IMR-90 (cell line): Measurements from ENCODE around the gene IDH3A. TPM values are rescaled to one million over a fixed set of nuclear protein-coding genes. Genes with fewer than 3 reads are reported as not detected.

Experiments used
- ATAC-seq: fragments of 200-7000 bp; cut with Tn5 transposase; 2 replicates; pipeline ENCODE4 v1.9.1; 2020; ENCODE audit warnings: low read depth, mild to moderate bottlenecking, moderate library complexity
- BruUV-seq: library from RNA; stranded (reverse); fragments of 400-500 nt; replicated peaks from 2 replicates; lab custom pipeline; 2021; lab: Mats Ljungman, UMichigan
- CTCF ChIA-PET: fragments of 300-600 bp; formaldehyde crosslinking; extraction: SDS; loops from one replicate; lab custom pipeline; 2021; ENCODE audit warnings: antibody characterized with exemption; lab: Yijun Ruan, JAX
- POLR2A ChIA-PET: fragments of 300-600 bp; sonication (Branson Sonifier 250); formaldehyde crosslinking; loops from one replicate; lab custom pipeline; 2022; ENCODE audit warnings: antibody characterized with exemption; ENCODE audit not compliant: unreplicated experiment; lab: Charles Lee
- DNase-seq: peaks from one replicate; pipeline ENCODE4 v3.0.0; 2013
- H2AFZ ChIP-seq: replicated peaks from 2 replicates; pipeline ENCODE3; 2013; ENCODE audit warnings: low read length, mild to moderate bottlenecking; ENCODE audit not compliant: poor library complexity
- H2AK5ac ChIP-seq: 2 replicates; pipeline ENCODE4 v1.6.1; 2013; ENCODE audit warnings: low read depth, low read length, inconsistent platforms
- H2AK9ac ChIP-seq: replicated peaks from 2 replicates; pipeline ENCODE3; 2013; ENCODE audit warnings: mild to moderate bottlenecking, low read depth, low read length, moderate library complexity; ENCODE audit not compliant: poor library complexity
- H2BK120ac ChIP-seq: 2 replicates; pipeline ENCODE4 v1.6.1; 2013; ENCODE audit warnings: low read depth, low read length, inconsistent platforms
- H2BK15ac ChIP-seq: 3 replicates; pipeline ENCODE4 v1.6.1; 2013; ENCODE audit warnings: low read depth, low read length, inconsistent platforms
- H2BK20ac ChIP-seq: 2 replicates; pipeline ENCODE4 v1.6.1; 2013; ENCODE audit warnings: low read depth, mild to moderate bottlenecking, inconsistent platforms, low read length, moderate library complexity
- H2BK5ac ChIP-seq: 2 replicates; pipeline ENCODE4 v1.6.1; 2013; ENCODE audit warnings: mild to moderate bottlenecking, low read depth, low read length, inconsistent platforms; ENCODE audit not compliant: poor library complexity, severe bottlenecking
- H3K14ac ChIP-seq: replicated peaks from 2 replicates; pipeline ENCODE4 v1.6.1; 2013; ENCODE audit warnings: low read depth, low read length, inconsistent platforms
- H3K18ac ChIP-seq: 2 replicates; pipeline ENCODE4 v1.6.1; 2013; ENCODE audit warnings: low read depth, low read length, control low read depth
- H3K23ac ChIP-seq: 2 replicates; pipeline ENCODE4 v1.6.1; 2013; ENCODE audit warnings: low read depth, low read length, inconsistent platforms
- H3K27ac ChIP-seq: 2 replicates; pipeline ENCODE4 v1.5.1; 2013; ENCODE audit warnings: mild to moderate bottlenecking, control low read depth, low read length; ENCODE audit not compliant: insufficient read depth
- H3K27me3 ChIP-seq: 2 replicates; pipeline ENCODE4 v1.6.1; 2013; ENCODE audit warnings: low read length; ENCODE audit not compliant: control insufficient read depth, insufficient read depth
- H3K36me3 ChIP-seq: 2 replicates; pipeline ENCODE4 v1.6.1; 2013; ENCODE audit warnings: low read length, mixed read lengths; ENCODE audit not compliant: control insufficient read depth, insufficient read depth
- H3K4ac ChIP-seq: 2 replicates; pipeline ENCODE4 v1.6.1; 2013; ENCODE audit warnings: low read depth, low read length, inconsistent platforms
- H3K4me1 ChIP-seq: 2 replicates; pipeline ENCODE4 v1.6.1; 2013; ENCODE audit warnings: low read length, mixed read lengths; ENCODE audit not compliant: control insufficient read depth, insufficient read depth
- H3K4me2 ChIP-seq: 2 replicates; pipeline ENCODE4 v1.6.1; 2013; ENCODE audit warnings: low read depth, mild to moderate bottlenecking, control low read depth, low read length, moderate library complexity
- H3K4me3 ChIP-seq: 2 replicates; pipeline ENCODE4 v1.5.1; 2013; ENCODE audit warnings: low read depth, mild to moderate bottlenecking, control low read depth, low read length, moderate library complexity; ENCODE audit not compliant: insufficient read depth
- H3K56ac ChIP-seq: 2 replicates; pipeline ENCODE4 v1.6.1; 2013; ENCODE audit warnings: low read length, inconsistent platforms; ENCODE audit not compliant: insufficient read depth; ENCODE audit errors: extremely low read depth
- H3K79me1 ChIP-seq, 2 experiments: 2 replicates each; pipeline ENCODE4 v1.6.1; 2013; ENCODE audit warnings: low read length in 2 of 2, inconsistent platforms in 1 of 2, low read depth in 1 of 2
- H3K9ac ChIP-seq: 2 replicates; pipeline ENCODE4 v1.6.1; 2013; ENCODE audit warnings: low read depth, low read length, control low read depth
- H3K9me1 ChIP-seq: 2 replicates; pipeline ENCODE4 v1.6.1; 2013; ENCODE audit warnings: low read length, inconsistent platforms; ENCODE audit not compliant: insufficient read depth
- H3K9me3 ChIP-seq: 2 replicates; pipeline ENCODE4 v1.6.1; 2013; ENCODE audit warnings: low read length; ENCODE audit not compliant: control insufficient read depth, insufficient read depth
- H4K20me1 ChIP-seq: 2 replicates; pipeline ENCODE4 v1.6.1; 2013; ENCODE audit warnings: low read length, inconsistent platforms; ENCODE audit not compliant: insufficient read depth
- H4K5ac ChIP-seq: 2 replicates; pipeline ENCODE4 v1.6.1; 2013; ENCODE audit warnings: mild to moderate bottlenecking, low read depth, low read length, control low read depth
- H4K8ac ChIP-seq, 2 experiments: 2 replicates each; pipeline ENCODE4 v1.6.1; 2013; ENCODE audit warnings: low read depth in 2 of 2, low read length in 2 of 2, control low read depth in 1 of 2, inconsistent platforms in 1 of 2
- H4K91ac ChIP-seq: 2 replicates; pipeline ENCODE4 v1.6.1; 2013; ENCODE audit warnings: low read depth, low read length, inconsistent platforms; ENCODE audit not compliant: insufficient read depth
- CTCF ChIP-seq: conservative IDR thresholded peaks from 2 replicates; pipeline ENCODE4 v1.5.1; 2012; ENCODE audit warnings: mild to moderate bottlenecking, low read depth, low read length, improper control_type of control experiment
- MAZ ChIP-seq: IDR thresholded peaks from 2 replicates; pipeline ENCODE4 v1.6.1; 2012; ENCODE audit warnings: low read depth, mild to moderate bottlenecking, low read length, improper control_type of control experiment, moderate library complexity, borderline replicate concordance
- SMC3 ChIP-seq: fragments of 150-350 bp; IDR thresholded peaks from 2 replicates; pipeline ENCODE4 v1.6.1; 2016; ENCODE audit warnings: low read depth, mild to moderate bottlenecking, antibody characterized with exemption, low read length, moderate library complexity
- WGBS, 2 experiments: methylation state at CpG; one replicate each; pipeline versions ENCODE4 v1.1.5 to v1.1.7; 2013; ENCODE audit warnings: missing lambda C conversion rate in 2 of 2; ENCODE audit not compliant: insufficient read length in 1 of 2; ENCODE audit errors: extremely low coverage in 2 of 2; 5-methylcytosine and 5-hydroxymethylcytosine counted together
- dilution Hi-C: fragments of 300-500 bp; cut with HindIII; formaldehyde crosslinking; loops from one replicate; pipeline ENCODE4 v1.14.3; 2018; ENCODE audit warnings: low sequenced_read_pairs; ENCODE audit not compliant: unreplicated experiment
- in situ Hi-C: fragments of 300-500 bp; cut with MboI; formaldehyde crosslinking; loops from 3 replicates; pipeline ENCODE4 v1.14.3; 2019; ENCODE audit warnings: low sequenced_read_pairs, inconsistent platforms, mixed read lengths
- intact Hi-C: fragments of 100-400 bp; cut with micrococcal nuclease; formaldehyde crosslinking; loops from 2 replicates; pipeline ENCODE4 v1.10.0; 2022
- polyA plus RNA-seq, 3 experiments: library from polyadenylated mRNA; depleted of rRNA; stranded (reverse); fragments of >200 nt; gene quantifications; 2 replicates each; pipeline ENCODE4 v1.2.3, GENCODE V29; 2012; ENCODE audit warnings: low replicate concordance in 1 of 3
- total RNA-seq: library from RNA; depleted of rRNA; stranded (reverse); fragments of >200 nt; gene quantifications from 2 replicates; pipeline ENCODE4 v1.2.3, GENCODE V29; 2012

Gene IDH3A
- total and polyA plus RNA-seq, 2 of the 4 experiments (the other 2 are of a cell fraction): 34.5 to 47.7 TPM

GRCh38 chr15:78127882-78128281, 21.3 kb upstream of the IDH3A start:
- Histone ChIP-seq H4K20me1 (0 out of 2 replicates have a peak, but pooled peaks cover 6% of the 10 kb centered on the region), H2AK9ac (no peak overlapping the region), H2AK5ac (0 out of 2 replicates have a peak overlapping the region, but pooled peaks have one; percentile 62), H3K4me2 (no peak overlapping the region), H3K4me3 (no peak overlapping the region), H4K5ac (no peak overlapping the region), H2BK5ac (no peak overlapping the region), H2BK15ac (no peak overlapping the region), H3K4ac (no peak overlapping the region), H2BK120ac (no peak overlapping the region), H2AFZ (no peak overlapping the region), H3K9ac (no peak overlapping the region), H3K9me3 (no peaks in the 10 kb centered on the region), H3K27ac (no peak overlapping the region), H3K56ac (no peak overlapping the region), H3K14ac (no peak overlapping the region), H4K91ac (no peak overlapping the region), H4K8ac (no peak overlapping the region), H3K23ac (no peak overlapping the region), H3K36me3 (no peaks in the 10 kb centered on the region), H2BK20ac (no peak overlapping the region), H3K9me1 (peaks cover 3% of the 10 kb centered on the region), H3K27me3 (peaks cover 12% of the 10 kb centered on the region; the same call in 1 of the 2 replicates), H3K4me1 (peaks cover 4% of the 10 kb centered on the region), H3K18ac (no peak overlapping the region), H3K79me1 (no peaks in the 10 kb centered on the region)
- intact Hi-C loops: no loop called here
- in situ Hi-C loops: no loop called here
- BruUV-seq: no TSS peak
- CTCF ChIA-PET: no interaction called here
- DNase-seq (no peak), ATAC-seq (peak; percentile 8; the same call in 1 of the 2 replicates)
- POLR2A ChIA-PET: no interaction called here
- TF ChIP-seq SMC3 (no peak), MAZ (no peak), CTCF (no peak)
- dilution Hi-C loops: no loop called here
- WGBS, 2 experiments: no CpG with 5 or more reads among the region's 2 CpGs
